Left ventricle myocardium inferior (tissue), 1 donor: ENCODE measurements around the gene MT4. TPM values are rescaled to one million over a fixed set of nuclear protein-coding genes. Genes with fewer than 3 reads are reported as not detected.
A peak's percentile ranks its signal among the peaks of the same experiment; 100 is the strongest.

ENCODE experiments used
- DNase-seq: peaks from one replicate; pipeline ENCODE4 v3.0.0-alpha.2; 2020
- H3K27ac ChIP-seq: fragments of 200-600 bp; replicated peaks from 2 replicates; pipeline ENCODE4 v1.8.0; 2021
- H3K27me3 ChIP-seq: fragments of 200-600 bp; 2 replicates; pipeline ENCODE4 v1.8.0; 2021; ENCODE audit warnings: low read depth
- H3K36me3 ChIP-seq: fragments of 200-600 bp; 2 replicates; pipeline ENCODE4 v1.8.0; 2021
- H3K4me1 ChIP-seq: fragments of 200-600 bp; 2 replicates; pipeline ENCODE4 v1.8.0; 2021
- H3K4me3 ChIP-seq: fragments of 200-600 bp; 2 replicates; pipeline ENCODE4 v1.8.0; 2021; ENCODE audit warnings: mild to moderate bottlenecking, moderate library complexity
- H3K9me3 ChIP-seq: fragments of 200-600 bp; replicated peaks from 2 replicates; pipeline ENCODE4 v1.8.0; 2021
- intact Hi-C: fragments of 100-400 bp; cut with micrococcal nuclease; formaldehyde crosslinking; loops from one replicate; pipeline ENCODE4 v1.11.0; 2022
- total RNA-seq: library from RNA; stranded (reverse); fragmentation: NEBNext Ultra II Directional; extraction: Animal tissue kit (Norgen Biotek cat#: 25700); gene quantifications from one replicate; pipeline ENCODE4 v1.2.1, GENCODE V29; 2021
- TF ChIP-seq, protein P1 (sequence below): fragments of 200-600 bp; IDR thresholded peaks from 2 replicates; pipeline ENCODE4 v1.8.0; 2021; ENCODE audit warnings: antibody characterized with exemption, mild to moderate bottlenecking, borderline replicate concordance
- donor health status: DM: no; HTN: yes; CAD: no; lungs with severe emphysema.

Gene MT4
- total RNA-seq, 1 donor from 2014 or later, result not detected

DNA sequence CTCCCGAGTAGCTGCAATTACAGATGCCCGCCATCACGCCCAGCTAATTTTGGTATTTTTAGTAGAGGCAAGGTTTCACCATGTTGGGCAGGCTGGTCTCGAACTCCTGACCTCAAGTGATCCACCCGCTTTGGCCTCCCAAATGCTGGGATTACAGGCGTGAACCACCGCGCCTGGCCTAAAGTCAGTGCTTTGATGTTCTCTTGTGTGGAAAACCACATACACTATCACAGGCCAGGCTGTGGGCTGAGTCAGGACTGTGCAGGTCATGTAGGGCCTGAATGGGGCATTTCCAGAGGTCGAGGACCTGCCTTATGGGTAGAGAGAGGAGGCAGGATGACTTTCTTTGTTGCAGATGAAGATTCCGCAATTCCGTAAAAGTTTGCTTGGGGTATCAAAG is 19.4 kb downstream of the MT4 start:
- H3K36me3 ChIP-seq, result no peaks in the 10 kb centered on the region
- H3K4me1 ChIP-seq, result peaks cover 5% of the 10 kb centered on the region
- H3K4me3 ChIP-seq, result no peak overlapping the region
- H3K27me3 ChIP-seq, result peaks cover 68% of the 10 kb centered on the region
- no peaks in the 10 kb centered on the region for H3K9me3 ChIP-seq
- no peak overlapping the region for H3K27ac ChIP-seq
- intact Hi-C loops, result no loop called here
- DNase-seq, result no peak
- TF ChIP-seq, protein P1, sequence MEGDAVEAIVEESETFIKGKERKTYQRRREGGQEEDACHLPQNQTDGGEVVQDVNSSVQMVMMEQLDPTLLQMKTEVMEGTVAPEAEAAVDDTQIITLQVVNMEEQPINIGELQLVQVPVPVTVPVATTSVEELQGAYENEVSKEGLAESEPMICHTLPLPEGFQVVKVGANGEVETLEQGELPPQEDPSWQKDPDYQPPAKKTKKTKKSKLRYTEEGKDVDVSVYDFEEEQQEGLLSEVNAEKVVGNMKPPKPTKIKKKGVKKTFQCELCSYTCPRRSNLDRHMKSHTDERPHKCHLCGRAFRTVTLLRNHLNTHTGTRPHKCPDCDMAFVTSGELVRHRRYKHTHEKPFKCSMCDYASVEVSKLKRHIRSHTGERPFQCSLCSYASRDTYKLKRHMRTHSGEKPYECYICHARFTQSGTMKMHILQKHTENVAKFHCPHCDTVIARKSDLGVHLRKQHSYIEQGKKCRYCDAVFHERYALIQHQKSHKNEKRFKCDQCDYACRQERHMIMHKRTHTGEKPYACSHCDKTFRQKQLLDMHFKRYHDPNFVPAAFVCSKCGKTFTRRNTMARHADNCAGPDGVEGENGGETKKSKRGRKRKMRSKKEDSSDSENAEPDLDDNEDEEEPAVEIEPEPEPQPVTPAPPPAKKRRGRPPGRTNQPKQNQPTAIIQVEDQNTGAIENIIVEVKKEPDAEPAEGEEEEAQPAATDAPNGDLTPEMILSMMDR, result no peak

DNA sequence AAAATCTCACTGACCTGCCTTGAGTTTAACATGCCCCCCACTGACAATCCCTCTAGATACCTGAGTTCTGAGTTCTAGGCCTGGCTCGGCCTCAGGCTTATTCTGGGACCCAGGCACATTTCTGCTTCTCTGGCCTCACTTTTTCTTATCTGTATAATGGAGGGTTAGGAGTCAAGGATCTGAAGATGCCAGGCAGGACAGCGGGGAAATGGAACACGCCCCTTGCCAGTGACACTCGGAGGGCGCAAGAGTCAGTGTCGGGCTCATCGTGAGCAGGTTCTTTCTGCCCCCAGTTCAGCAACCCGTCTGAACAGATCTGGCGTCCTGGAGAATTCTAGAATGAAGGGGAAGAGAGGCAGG is 23.9 kb downstream of the MT4 start:
- Histone ChIP-seq H3K27ac (no peak overlapping the region), H3K27me3 (peaks cover 70% of the 10 kb centered on the region), H3K4me3 (peak overlapping the region; percentile 66), H3K4me1 (peaks cover 11% of the 10 kb centered on the region), H3K9me3 (peaks cover 3% of the 10 kb centered on the region), H3K36me3 (no peaks in the 10 kb centered on the region)
- intact Hi-C loops, result no loop called here
- DNase-seq, result no peak
- TF ChIP-seq, protein P1, result no peak

DNA sequence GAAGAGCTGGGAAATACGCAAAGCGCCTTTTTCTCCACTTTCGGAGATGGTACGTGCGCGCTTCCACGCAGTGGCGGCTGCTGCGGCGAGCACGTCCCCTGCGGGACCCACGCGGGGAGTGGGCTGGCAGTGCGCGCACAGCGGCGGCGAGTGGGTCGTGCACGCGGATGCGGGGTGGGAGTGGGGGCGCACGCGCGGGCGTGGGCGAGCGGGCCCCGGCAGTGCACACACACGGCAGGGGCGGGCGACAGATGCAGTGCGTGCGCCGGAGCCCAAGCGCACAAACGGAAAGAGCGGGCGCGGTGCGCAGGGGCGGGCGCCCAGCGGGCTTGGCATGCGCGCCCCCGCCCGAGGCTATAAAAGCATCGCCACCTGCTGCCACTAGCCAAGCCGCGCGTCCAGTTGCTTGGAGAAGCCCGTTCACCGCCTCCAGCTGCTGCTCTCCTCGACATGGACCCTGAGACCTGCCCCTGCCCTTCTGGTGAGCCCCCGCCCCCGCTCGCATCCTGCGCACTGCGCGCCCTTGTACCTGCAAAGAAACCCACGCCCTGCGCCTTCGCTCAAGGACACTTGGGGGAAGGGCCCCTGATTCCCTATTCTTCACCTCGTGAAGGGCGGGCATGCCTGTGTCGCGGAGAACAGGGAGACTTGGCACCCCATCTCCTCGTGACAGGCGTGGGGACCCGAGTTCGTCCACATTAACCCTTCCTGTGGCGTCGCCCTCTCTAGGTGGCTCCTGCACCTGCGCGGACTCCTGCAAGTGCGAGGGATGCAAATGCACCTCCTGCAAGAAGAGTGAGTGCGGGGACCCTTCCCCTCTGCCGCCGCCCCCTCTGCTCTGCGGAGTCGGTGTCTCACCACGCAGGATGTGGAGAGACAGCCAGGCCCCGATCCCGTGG is 24.5 kb downstream of the MT4 start, which contains the start of gene MT3:
TSS of gene MT3 (plus strand) at position 388 of the 899 bp plus-strand sequence. CDS start at position 451, 63 bp downstream.
- TF ChIP-seq, protein P1, result no peak
- no peak for DNase-seq
- Histone ChIP-seq H3K9me3 (peaks cover 8% of the 10 kb centered on the region), H3K36me3 (no peaks in the 10 kb centered on the region), H3K4me3 (peak within 1 kb of the TSS; percentile 66), H3K27me3 (peaks cover 64% of the 10 kb centered on the region), H3K4me1 (peaks cover 11% of the 10 kb centered on the region), H3K27ac (no peak within 1 kb of the TSS)
- intact Hi-C loops, result no loop called here

DNA sequence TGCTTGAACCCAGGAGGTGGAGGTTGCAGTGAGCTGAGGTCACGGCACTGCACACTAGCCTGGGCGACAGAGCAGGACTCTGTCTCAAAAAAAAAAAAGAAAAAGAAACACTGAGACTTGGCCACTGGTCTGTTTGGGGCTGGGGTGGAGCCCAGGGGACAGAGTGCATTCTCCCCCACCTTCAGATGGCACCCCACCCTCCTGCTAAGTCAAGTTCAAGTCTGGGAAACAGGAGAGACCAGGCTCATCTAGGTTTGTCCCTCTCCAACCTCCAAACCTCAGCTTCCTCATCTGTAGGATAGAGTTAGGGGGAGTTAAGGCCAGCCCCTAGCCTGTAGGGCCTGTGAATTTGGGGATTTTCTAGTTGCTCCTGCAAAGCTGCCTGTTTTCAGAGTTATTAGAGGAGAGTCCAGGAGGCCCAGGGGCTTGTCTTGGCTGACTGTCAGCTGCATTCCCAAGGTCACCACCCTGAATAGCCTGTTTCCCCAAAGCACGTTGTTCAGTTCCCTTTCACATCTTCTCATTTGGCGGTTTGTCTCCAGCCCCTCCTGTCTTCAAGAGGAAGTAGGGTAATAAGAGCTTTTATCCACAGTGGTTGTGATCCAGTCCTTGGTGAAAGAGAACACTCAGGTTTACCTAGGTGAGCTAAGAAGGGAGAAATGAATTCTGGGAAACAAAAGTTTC is 26.6 kb downstream of the MT4 start:
- Histone ChIP-seq H3K36me3 (no peaks in the 10 kb centered on the region), H3K27me3 (peaks cover 44% of the 10 kb centered on the region), H3K9me3 (peaks cover 8% of the 10 kb centered on the region), H3K4me3 (no peak overlapping the region), H3K27ac (no peak overlapping the region), H3K4me1 (peaks cover 11% of the 10 kb centered on the region)
- TF ChIP-seq, protein P1, result no peak
- no peak for DNase-seq
- intact Hi-C loops, result no loop called here

DNA sequence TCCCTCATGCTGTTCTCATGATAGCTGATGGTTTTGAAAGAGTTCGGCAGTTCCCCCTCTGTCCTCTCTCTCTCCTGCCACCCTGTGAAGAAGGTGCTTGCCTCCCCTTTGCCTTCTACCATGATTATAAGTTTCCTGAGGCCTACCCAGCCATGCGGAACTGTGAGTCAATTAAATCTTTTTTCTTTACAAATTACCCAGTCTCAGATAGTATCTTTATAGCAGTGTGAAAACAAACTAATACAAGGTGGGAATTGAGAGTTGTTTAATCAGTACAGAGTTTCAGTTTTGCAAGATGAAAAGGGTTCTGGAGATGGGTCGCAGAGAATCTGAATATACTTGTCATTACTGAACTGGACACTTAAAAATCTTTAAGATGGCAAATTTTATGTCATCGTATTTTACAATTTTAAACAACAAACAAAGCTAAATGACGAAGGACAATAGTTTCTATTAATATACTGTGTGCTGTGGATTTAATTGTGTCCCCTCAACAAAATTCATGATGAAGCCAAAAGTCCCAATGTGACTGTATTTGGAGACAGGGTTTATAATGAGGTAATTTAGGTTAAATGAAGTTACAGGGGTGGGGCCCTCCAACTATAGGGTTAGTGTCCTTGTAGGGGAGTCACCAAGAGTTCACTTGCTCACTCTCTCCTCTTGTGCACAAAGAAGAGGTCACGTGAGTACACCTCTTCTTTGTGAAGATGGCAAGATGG is 28.9 kb downstream of the MT4 start:
- Histone ChIP-seq H3K4me3 (no peak overlapping the region), H3K27ac (no peak overlapping the region), H3K9me3 (peaks cover 8% of the 10 kb centered on the region), H3K4me1 (peaks cover 11% of the 10 kb centered on the region), H3K36me3 (no peaks in the 10 kb centered on the region), H3K27me3 (peaks cover 23% of the 10 kb centered on the region)
- intact Hi-C loops, result no loop called here
- no peak for DNase-seq
- TF ChIP-seq, protein P1, result no peak
